CD14-positive monocyte (primary cell): Measurements from ENCODE around the gene PCGF3. TPM values are rescaled to one million over a fixed set of nuclear protein-coding genes. Genes with fewer than 3 reads are reported as not detected.

Source experiments
- DNase-seq, 3 donors: peaks; one replicate each; pipeline ENCODE4 v3.0.0-alpha.2; 2011 to 2022
- H2AFZ ChIP-seq: 2 replicates; pipeline ENCODE4 v1.6.0; 2012; ENCODE audit warnings: mild to moderate bottlenecking, low read depth, low read length, inconsistent platforms; ENCODE audit not compliant: insufficient read depth, poor library complexity, severe bottlenecking
- H3K27ac ChIP-seq, 2 donors: 1 replicate in 1 of 2; 2 replicates in 1 of 2; pipeline ENCODE4 v1.5.1; 2012 to 2013; ENCODE audit warnings: low read length in 2 of 2, control low read depth in 1 of 2, inconsistent platforms in 1 of 2, low read depth in 1 of 2, mild to moderate bottlenecking in 1 of 2
- H3K27me3 ChIP-seq, 2 donors: one replicate each; pipeline versions ENCODE4 v1.6.0 to v1.6.1; 2011 to 2013; ENCODE audit warnings: low read length in 2 of 2; ENCODE audit not compliant: control insufficient read depth in 2 of 2, insufficient read depth in 2 of 2
- H3K36me3 ChIP-seq, 2 donors: replicated peaks in 1 of 2; 1 replicate in 1 of 2; 2 replicates in 1 of 2; pipeline versions ENCODE4 v1.5.1 to v1.6.1; 2012 to 2013; ENCODE audit warnings: low read length in 2 of 2, control low read depth in 1 of 2, inconsistent platforms in 1 of 2, mild to moderate bottlenecking in 1 of 2; ENCODE audit not compliant: insufficient read depth in 2 of 2, control insufficient read depth in 1 of 2
- H3K4me1 ChIP-seq, 2 donors: 1 replicate in 1 of 2; 2 replicates in 1 of 2; pipeline versions ENCODE4 v1.5.1 to v1.6.1; 2012 to 2013; ENCODE audit warnings: low read length in 2 of 2, control low read depth in 1 of 2, inconsistent platforms in 1 of 2, mild to moderate bottlenecking in 1 of 2, moderate library complexity in 1 of 2; ENCODE audit not compliant: insufficient read depth in 2 of 2, control insufficient read depth in 1 of 2
- H3K4me2 ChIP-seq: replicated peaks from 2 replicates; pipeline ENCODE3; 2012; ENCODE audit warnings: low read length, moderate library complexity, mild to moderate bottlenecking; ENCODE audit not compliant: poor library complexity, severe bottlenecking; ENCODE audit errors: extremely low read depth
- H3K4me3 ChIP-seq, 3 experiments: fragments of 200-600 bp in 1 of 3; sonication (generic) in 1 of 3; replicated peaks in 1 of 3; 1 replicate in 2 of 3; 2 replicates in 1 of 3; pipeline ENCODE4 v1.5.1; 2011 to 2013; ENCODE audit warnings: low read length in 3 of 3, mild to moderate bottlenecking in 3 of 3, control low read depth in 2 of 3, low read depth in 2 of 3, inconsistent platforms in 1 of 3, moderate library complexity in 1 of 3
- H3K79me2 ChIP-seq: 2 replicates; pipeline ENCODE4 v1.6.0; 2012; ENCODE audit warnings: mild to moderate bottlenecking, control low read depth, inconsistent platforms, low read length, moderate library complexity; ENCODE audit not compliant: insufficient read depth
- H3K9ac ChIP-seq: 2 replicates; pipeline ENCODE4 v1.6.0; 2017; ENCODE audit warnings: low read length, mild to moderate bottlenecking; ENCODE audit not compliant: insufficient read depth, poor library complexity, severe bottlenecking
- H3K9me3 ChIP-seq, 2 donors: replicated peaks in 1 of 2; 1 replicate in 1 of 2; 2 replicates in 1 of 2; pipeline versions ENCODE4 v1.5.1 to v1.6.1; 2012 to 2013; ENCODE audit warnings: low read length in 2 of 2, control low read depth in 1 of 2; ENCODE audit not compliant: control insufficient read depth in 1 of 2, insufficient read depth in 1 of 2
- H4K20me1 ChIP-seq: 2 replicates; pipeline ENCODE4 v1.6.0; 2012; ENCODE audit warnings: mild to moderate bottlenecking, low read length, control low read depth, moderate library complexity; ENCODE audit not compliant: insufficient read depth
- H3K27ac Mint-ChIP-seq, 7 donors: one replicate each; pipeline ENCODE4 v1.8.0; 2020; ENCODE audit warnings: mild to moderate bottlenecking in 7 of 7, mixed read lengths in 7 of 7, moderate library complexity in 6 of 7, inconsistent platforms in 2 of 7
- H3K27me3 Mint-ChIP-seq, 3 donors: one replicate each; pipeline ENCODE4 v1.8.0; 2021 to 2022; ENCODE audit warnings: low read depth in 3 of 3, mild to moderate bottlenecking in 3 of 3, mixed read lengths in 3 of 3, moderate library complexity in 3 of 3, inconsistent platforms in 1 of 3
- H3K36me3 Mint-ChIP-seq, 2 donors: one replicate each; pipeline ENCODE4 v1.8.0; 2020; ENCODE audit warnings: mixed read lengths in 2 of 2, inconsistent platforms in 1 of 2, mild to moderate bottlenecking in 1 of 2
- H3K4me1 Mint-ChIP-seq: one replicate; pipeline ENCODE4 v1.8.0; 2020; ENCODE audit warnings: mild to moderate bottlenecking, mixed read lengths
- H3K4me3 Mint-ChIP-seq, 2 donors: one replicate each; pipeline ENCODE4 v1.8.0; 2020; ENCODE audit warnings: mild to moderate bottlenecking in 2 of 2, mixed read lengths in 2 of 2, moderate library complexity in 1 of 2
- H3K9me3 Mint-ChIP-seq, 7 donors: one replicate each; pipeline ENCODE4 v1.8.0; 2020 to 2022; ENCODE audit warnings: mixed read lengths in 7 of 7, mild to moderate bottlenecking in 6 of 7, moderate library complexity in 6 of 7, inconsistent platforms in 2 of 7
- WGBS: methylation state at CpG from one replicate; pipeline ENCODE4 v1.1.5; 2013; ENCODE audit warnings: missing lambda C conversion rate; ENCODE audit not compliant: insufficient coverage; 5-methylcytosine and 5-hydroxymethylcytosine counted together
- intact Hi-C, 2 donors: fragments of 100-400 bp; cut with micrococcal nuclease; formaldehyde crosslinking; loops; one replicate each; pipeline versions ENCODE4 v1.15.0 to v1.15.1; 2023
- polyA plus RNA-seq, 3 donors: library from polyadenylated mRNA; depleted of rRNA in 1 of 3; unstranded in 2 of 3; stranded (reverse) in 1 of 3; fragments of 300-500 nt in 2 of 3; fragments of >200 nt in 1 of 3; fragmentation: Illumina TruSeq in 2 of 3; gene quantifications; 1 replicate in 2 of 3; 2 replicates in 1 of 3; pipeline ENCODE4 v1.2.3, GENCODE V29; 2012 to 2021
- TF ChIP-seq, protein P1 (sequence below): fragments of 200-600 bp; IDR thresholded peaks from one replicate; pipeline ENCODE4 v1.8.0; 2022; ENCODE audit warnings: antibody characterized with exemption, mild to moderate bottlenecking

PCGF3 gene
- polyA plus RNA-seq, 3 donors: 7.0 to 163 (median 8.3) TPM

- Histone ChIP-seq H2AFZ (no peak overlapping the region), H4K20me1 (peaks cover 26% of the 10 kb centered on the region), H3K79me2 (no peaks in the 10 kb centered on the region), H3K9ac (no peak overlapping the region), H3K4me3 (no peak overlapping the region), H3K36me3 (peaks cover 25 to 60% of the 10 kb centered on the region in 2 donors), H3K4me1 (no peaks in the 10 kb centered on the region), H3K4me2 (no peak overlapping the region), H3K9me3 (no peaks in the 10 kb centered on the region), H3K27ac (no peak overlapping the region), H3K27me3 (no peaks in the 10 kb centered on the region)
- intact Hi-C loops: no loop called here
- H3K27me3 Mint-ChIP-seq: peaks cover 0 to 3% (median 2%) of the 10 kb centered on the region in 3 donors
- peaks cover 36 to 56% of the 10 kb centered on the region in 2 donors for H3K36me3 Mint-ChIP-seq
- 82% methylated on average over 18 of the region's 22 CpGs for WGBS
- H3K27ac Mint-ChIP-seq: peak overlapping the region in 2 of 7 donors; percentile 63 to 72
- H3K4me3 Mint-ChIP-seq: no peak overlapping the region
- TF ChIP-seq, protein P1, sequence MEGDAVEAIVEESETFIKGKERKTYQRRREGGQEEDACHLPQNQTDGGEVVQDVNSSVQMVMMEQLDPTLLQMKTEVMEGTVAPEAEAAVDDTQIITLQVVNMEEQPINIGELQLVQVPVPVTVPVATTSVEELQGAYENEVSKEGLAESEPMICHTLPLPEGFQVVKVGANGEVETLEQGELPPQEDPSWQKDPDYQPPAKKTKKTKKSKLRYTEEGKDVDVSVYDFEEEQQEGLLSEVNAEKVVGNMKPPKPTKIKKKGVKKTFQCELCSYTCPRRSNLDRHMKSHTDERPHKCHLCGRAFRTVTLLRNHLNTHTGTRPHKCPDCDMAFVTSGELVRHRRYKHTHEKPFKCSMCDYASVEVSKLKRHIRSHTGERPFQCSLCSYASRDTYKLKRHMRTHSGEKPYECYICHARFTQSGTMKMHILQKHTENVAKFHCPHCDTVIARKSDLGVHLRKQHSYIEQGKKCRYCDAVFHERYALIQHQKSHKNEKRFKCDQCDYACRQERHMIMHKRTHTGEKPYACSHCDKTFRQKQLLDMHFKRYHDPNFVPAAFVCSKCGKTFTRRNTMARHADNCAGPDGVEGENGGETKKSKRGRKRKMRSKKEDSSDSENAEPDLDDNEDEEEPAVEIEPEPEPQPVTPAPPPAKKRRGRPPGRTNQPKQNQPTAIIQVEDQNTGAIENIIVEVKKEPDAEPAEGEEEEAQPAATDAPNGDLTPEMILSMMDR: no peak
- H3K4me1 Mint-ChIP-seq: no peaks in the 10 kb centered on the region
- no peak for DNase-seq
- H3K9me3 Mint-ChIP-seq: peaks cover 0 to 5% (median 0%) of the 10 kb centered on the region in 7 donors
Observed at GRCh38 chr4:743463-744211, 38.0 kb downstream of the PCGF3 start.

- Histone ChIP-seq H4K20me1 (peaks cover 29% of the 10 kb centered on the region), H3K9ac (no peak overlapping the region), H3K9me3 (no peaks in the 10 kb centered on the region), H3K4me3 (no peak overlapping the region), H3K27me3 (no peaks in the 10 kb centered on the region), H3K27ac (no peak overlapping the region), H3K36me3 (peaks cover 22 to 57% of the 10 kb centered on the region in 2 donors), H3K79me2 (no peaks in the 10 kb centered on the region), H3K4me2 (no peak overlapping the region), H2AFZ (no peak overlapping the region), H3K4me1 (no peaks in the 10 kb centered on the region)
- Mint-ChIP-seq H3K27ac (no peak overlapping the region), H3K4me3 (no peak overlapping the region), H3K4me1 (no peaks in the 10 kb centered on the region), H3K27me3 (peaks cover 0 to 3% (median 2%) of the 10 kb centered on the region in 3 donors), H3K36me3 (peaks cover 37 to 56% of the 10 kb centered on the region in 2 donors), H3K9me3 (peaks cover 0 to 5% (median 0%) of the 10 kb centered on the region in 7 donors)
- DNase-seq: no peak
- intact Hi-C loops: no loop called here
- TF ChIP-seq, protein P1: no peak
- 97% methylated on average over 25 of the region's 44 CpGs for WGBS
Observed at GRCh38 chr4:744212-744841, 38.7 kb downstream of the PCGF3 start.
